Epithelial cell of proximal tubule (primary cell): ENCODE measurements around the gene ITM2C. TPM values are rescaled to one million over a fixed set of nuclear protein-coding genes. Genes with fewer than 3 reads are reported as not detected.

Source experiments
- DNase-seq: peaks from one replicate; pipeline ENCODE4 v3.0.0-alpha.2; 2011; ENCODE audit warnings: low read depth
- H3K4me3 ChIP-seq: 2 replicates; pipeline ENCODE4 v1.5.1; 2011; ENCODE audit warnings: low read depth, mild to moderate bottlenecking, low read length
- total RNA-seq: library from RNA; depleted of rRNA; stranded (reverse); fragments of >200 nt; gene quantifications from 2 replicates; pipeline ENCODE4 v1.2.3, GENCODE V29; 2015
- TF ChIP-seq, protein P1 (sequence below): conservative IDR thresholded peaks from 2 replicates; pipeline ENCODE4 v1.5.1; 2012; ENCODE audit warnings: low read depth, mild to moderate bottlenecking, low read length

Gene ITM2C
- total RNA-seq, 1 donor from 2014 or later, result 169 TPM

DNA sequence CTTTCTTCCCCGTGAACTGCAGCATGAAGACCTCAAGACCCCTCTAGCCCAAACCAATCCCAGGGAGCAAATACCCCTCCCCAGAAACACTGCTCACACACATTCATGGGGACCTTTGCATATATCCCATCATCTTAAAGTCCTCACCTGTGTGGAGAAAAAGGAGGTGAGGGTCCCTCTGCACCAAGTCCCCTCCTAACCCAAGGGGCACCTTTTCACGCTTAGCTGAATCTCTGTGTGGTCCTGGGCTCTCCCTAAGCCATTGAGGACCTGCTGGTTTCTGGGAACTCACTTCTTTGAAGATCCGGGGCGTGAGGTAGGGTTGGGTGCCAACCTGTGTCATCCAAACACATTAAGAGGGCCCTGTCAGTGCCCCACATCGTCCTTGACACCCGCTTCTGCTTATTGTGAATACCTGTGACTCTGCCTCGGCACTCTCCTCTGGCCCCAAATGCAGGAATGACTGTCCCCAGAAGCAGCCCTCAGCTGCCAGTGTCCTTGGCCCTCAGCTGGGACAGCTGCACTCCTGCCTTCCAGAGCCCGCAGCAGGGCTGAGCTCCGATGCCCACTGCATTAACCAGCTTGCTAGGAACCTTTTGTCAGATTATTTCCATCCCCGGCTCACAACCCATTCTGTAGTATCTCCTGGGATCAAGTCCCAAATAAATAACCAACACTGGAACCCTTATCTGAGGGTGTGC lies 41.3 kb upstream of the ITM2C start:
- TF ChIP-seq, protein P1, sequence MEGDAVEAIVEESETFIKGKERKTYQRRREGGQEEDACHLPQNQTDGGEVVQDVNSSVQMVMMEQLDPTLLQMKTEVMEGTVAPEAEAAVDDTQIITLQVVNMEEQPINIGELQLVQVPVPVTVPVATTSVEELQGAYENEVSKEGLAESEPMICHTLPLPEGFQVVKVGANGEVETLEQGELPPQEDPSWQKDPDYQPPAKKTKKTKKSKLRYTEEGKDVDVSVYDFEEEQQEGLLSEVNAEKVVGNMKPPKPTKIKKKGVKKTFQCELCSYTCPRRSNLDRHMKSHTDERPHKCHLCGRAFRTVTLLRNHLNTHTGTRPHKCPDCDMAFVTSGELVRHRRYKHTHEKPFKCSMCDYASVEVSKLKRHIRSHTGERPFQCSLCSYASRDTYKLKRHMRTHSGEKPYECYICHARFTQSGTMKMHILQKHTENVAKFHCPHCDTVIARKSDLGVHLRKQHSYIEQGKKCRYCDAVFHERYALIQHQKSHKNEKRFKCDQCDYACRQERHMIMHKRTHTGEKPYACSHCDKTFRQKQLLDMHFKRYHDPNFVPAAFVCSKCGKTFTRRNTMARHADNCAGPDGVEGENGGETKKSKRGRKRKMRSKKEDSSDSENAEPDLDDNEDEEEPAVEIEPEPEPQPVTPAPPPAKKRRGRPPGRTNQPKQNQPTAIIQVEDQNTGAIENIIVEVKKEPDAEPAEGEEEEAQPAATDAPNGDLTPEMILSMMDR, result no peak
- DNase-seq, result no peak
- H3K4me3 ChIP-seq, result no peak overlapping the region

DNA sequence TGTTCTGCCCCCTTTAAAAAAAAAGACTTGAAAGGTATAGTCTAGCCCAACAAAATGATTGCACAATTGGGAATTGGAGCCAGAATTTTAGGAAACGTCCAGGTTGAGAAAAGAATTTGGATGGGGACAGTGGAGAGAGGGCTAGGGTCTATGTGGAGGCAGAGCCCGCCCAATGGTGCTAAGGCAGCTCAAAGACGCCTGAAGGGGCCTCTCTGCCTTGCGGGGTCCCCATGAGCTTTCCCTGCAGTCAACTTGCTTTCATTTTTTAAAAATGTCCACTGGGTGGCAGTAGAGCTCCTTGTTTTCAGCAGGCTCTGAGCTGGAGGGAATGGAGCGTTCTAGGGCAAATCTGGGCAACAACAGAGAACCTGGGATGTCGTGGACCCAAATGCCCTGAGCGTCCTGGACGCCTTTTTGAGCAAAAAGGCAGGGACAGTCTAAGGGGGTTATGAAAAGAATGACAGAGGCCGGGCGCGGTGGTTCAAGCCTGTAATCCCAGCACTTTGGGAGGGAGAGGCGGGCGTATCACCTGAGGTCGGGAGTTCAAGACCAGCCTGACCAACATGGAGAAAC lies 40.2 kb upstream of the ITM2C start:
- H3K4me3 ChIP-seq, result peak overlapping the region; percentile 42
- TF ChIP-seq, protein P1, result peak; percentile 68
- DNase-seq, result peak; percentile 12

DNA sequence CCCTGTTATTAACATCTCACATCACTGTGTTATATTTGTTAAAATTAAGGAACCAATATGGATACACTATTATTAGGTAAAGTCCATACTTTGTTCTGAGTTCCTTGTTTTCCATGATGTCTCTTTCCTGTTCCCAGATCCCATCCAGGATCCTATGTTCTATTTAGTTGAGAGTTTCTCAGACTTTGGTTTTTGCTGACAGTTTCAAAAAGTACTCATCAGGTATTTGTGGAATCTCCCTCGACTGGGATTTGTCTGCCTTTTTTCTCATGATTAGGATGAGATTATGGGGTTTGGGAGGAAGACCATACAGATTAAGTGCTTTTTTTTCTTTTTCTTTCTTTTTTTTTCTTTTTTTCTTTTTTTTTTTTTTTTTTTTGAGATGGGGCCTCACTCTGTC lies 39.4 kb upstream of the ITM2C start:
- TF ChIP-seq, protein P1, result no peak
- H3K4me3 ChIP-seq, result no peak overlapping the region
- DNase-seq, result no peak

DNA sequence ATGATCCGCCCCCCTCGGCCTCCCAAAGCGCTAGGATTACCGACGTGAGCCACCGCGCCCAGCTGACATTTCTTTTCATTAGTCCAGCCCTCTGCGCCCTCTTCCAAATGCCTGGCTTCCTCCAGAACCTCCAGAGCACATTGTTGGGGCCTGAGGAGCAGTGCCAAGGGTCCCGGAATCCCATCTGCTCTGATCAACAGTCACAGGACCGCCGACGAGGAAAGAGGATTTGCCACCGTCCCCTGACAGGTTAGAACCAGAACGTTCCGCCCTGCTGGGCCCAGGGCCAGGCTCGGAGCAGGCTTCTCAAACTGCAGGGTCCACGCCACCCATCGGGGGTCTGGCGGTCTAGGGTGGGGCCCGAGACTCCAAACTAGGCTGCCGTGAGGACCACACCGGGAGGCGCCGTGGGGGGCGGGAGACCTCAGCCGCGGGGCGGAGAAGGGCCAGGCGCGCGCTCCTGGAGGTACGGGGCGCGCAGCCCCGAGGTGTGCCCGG lies 36.9 kb upstream of the ITM2C start:
- no peak for DNase-seq
- peak overlapping the region; percentile 31 for H3K4me3 ChIP-seq
- TF ChIP-seq, protein P1, result no peak

DNA sequence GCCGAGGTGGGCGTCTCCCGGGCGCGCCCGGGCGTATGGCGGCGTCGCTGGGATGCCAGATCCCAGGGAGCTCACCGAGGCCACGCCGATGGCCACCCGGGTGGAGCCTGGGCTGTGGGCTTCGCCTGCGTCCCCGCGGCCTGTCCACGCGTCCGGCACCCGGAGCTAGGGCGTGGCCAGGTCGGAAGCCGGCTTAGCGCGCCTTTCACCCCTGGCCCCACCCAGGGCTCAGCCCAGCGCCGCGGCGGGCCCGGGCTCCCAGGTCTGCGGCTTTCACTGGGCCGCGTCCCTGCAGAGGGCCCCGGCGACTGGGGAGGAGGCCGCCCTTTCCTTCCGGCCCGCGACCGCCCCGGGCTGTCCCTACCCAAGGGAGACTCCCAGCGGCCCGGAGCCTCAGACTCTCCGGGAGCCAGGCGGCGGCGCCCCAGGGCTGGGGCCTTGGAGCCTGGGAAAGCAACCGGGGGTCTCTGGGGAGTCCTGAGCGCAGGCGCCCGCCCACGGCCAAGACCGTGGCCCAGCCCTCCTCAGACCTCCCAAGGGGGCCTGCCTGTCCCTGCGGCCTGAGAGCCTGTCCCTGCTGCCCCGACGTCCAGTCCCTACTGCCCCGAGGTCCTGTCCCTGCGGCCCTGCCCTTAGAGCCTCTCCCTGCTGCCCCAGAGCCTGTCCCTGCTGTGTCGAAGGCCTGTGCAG lies 36.3 kb upstream of the ITM2C start:
- TF ChIP-seq, protein P1, result no peak
- no peak for DNase-seq
- peak overlapping the region; percentile 31 for H3K4me3 ChIP-seq

DNA sequence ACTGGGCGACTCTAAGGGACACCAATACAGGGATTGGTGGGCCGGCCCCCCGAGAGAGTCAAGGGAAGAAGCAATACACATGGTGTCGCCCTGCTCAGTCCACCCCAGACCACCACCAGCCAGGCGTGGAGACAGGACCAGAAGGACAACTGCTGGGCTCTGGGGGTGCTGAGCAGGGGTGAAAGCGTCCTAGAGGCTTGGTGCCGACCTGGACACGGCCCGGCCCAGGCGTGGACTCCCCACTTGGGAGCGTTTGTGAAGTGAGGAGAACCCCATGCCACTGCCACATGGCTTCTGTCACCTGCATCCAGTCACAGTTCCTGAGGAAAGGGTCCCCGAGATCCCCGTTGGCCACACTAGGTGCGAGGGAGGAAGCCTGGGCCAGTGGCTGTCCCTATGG lies 35.4 kb upstream of the ITM2C start:
- DNase-seq, result no peak
- no peak overlapping the region for H3K4me3 ChIP-seq
- TF ChIP-seq, protein P1, result no peak
